KBM-7 (cell line): Measurements from ENCODE around the gene DNAAF1.
A peak's percentile ranks its signal among the peaks of the same experiment; 100 is the strongest.

Experiments used
- DNase-seq: peaks from one replicate; pipeline ENCODE4 v3.0.0-alpha.2; 2015
- in situ Hi-C: fragments of 300-500 bp; cut with MboI; formaldehyde crosslinking; loops from 2 replicates; pipeline ENCODE4 v1.14.3; 2020; ENCODE audit warnings: low sequenced_read_pairs, low pct_unique_long_range_greater_than_20kb, mixed read lengths

The DNAAF1 gene

GRCh38 chr16:84120023-84120422 is 25.1 kb upstream of the DNAAF1 start:
- in situ Hi-C loops, result no loop called here
- DNase-seq, result no peak

GRCh38 chr16:84121007-84121406 is 24.1 kb upstream of the DNAAF1 start:
- no peak for DNase-seq
- in situ Hi-C loops, result no loop called here

GRCh38 chr16:84124257-84125073 is 20.6 kb upstream of the DNAAF1 start:
- DNase-seq, result no peak
- in situ Hi-C loops, result no loop called here

GRCh38 chr16:84131117-84131516 is 14.0 kb upstream of the DNAAF1 start:
- in situ Hi-C loops, result no loop called here

GRCh38 chr16:84132527-84133285 is 12.4 kb upstream of the DNAAF1 start:
- in situ Hi-C loops, result no loop called here
- DNase-seq, result no peak

More at GRCh38 chr16:84131117-84131516, 14.0 kb upstream of the DNAAF1 start:
- no peak for DNase-seq

- no peak for DNase-seq
- in situ Hi-C loops, result no loop called here
These were observed 8.6 kb upstream of the DNAAF1 start for GRCh38 chr16:84136331-84137125.

- no peak for DNase-seq
- in situ Hi-C loops, result no loop called here
These were observed 7.8 kb upstream of the DNAAF1 start for GRCh38 chr16:84137287-84137686.

- in situ Hi-C loops, result no loop called here
- no peak for DNase-seq
These were observed 7.2 kb upstream of the DNAAF1 start for GRCh38 chr16:84137769-84138357.

GRCh38 chr16:84138500-84138823 is 6.6 kb upstream of the DNAAF1 start:
- in situ Hi-C loops, result no loop called here
- no peak for DNase-seq

GRCh38 chr16:84138824-84139627 is 6.1 kb upstream of the DNAAF1 start:
- in situ Hi-C loops, result no loop called here
- peak; percentile 51 for DNase-seq

GRCh38 chr16:84139628-84140258 is 5.4 kb upstream of the DNAAF1 start:
- no peak for DNase-seq
- in situ Hi-C loops, result no loop called here

GRCh38 chr16:84141143-84141670 is 3.9 kb upstream of the DNAAF1 start:
- in situ Hi-C loops, result no loop called here
- DNase-seq, result no peak

GRCh38 chr16:84143081-84143480 is 2.0 kb upstream of the DNAAF1 start:
- no peak for DNase-seq
- in situ Hi-C loops, result no loop called here

GRCh38 chr16:84143784-84144199 is 1.3 kb upstream of the DNAAF1 start:
- no peak for DNase-seq

GRCh38 chr16:84144209-84144858 is 774 bp upstream of the DNAAF1 start:
- in situ Hi-C loops, result no loop called here
- DNase-seq, result peak; percentile 36

More at GRCh38 chr16:84143784-84144199, 1.3 kb upstream of the DNAAF1 start:
- in situ Hi-C loops, result no loop called here

GRCh38 chr16:84150926-84151325 is 5.8 kb downstream of the DNAAF1 start:
- in situ Hi-C loops, result no loop called here
- no peak for DNase-seq

GRCh38 chr16:84153660-84154214 is 8.6 kb downstream of the DNAAF1 start:
- no peak for DNase-seq
- in situ Hi-C loops, result no loop called here
